ENCODE measurements around the gene ELMO1. TPM values are rescaled to one million over a fixed set of nuclear protein-coding genes. Genes with fewer than 3 reads are reported as not detected.

Gene ELMO1
- total RNA-seq, 1 experiment from 2014 or later, result 7.8 TPM

DNA sequence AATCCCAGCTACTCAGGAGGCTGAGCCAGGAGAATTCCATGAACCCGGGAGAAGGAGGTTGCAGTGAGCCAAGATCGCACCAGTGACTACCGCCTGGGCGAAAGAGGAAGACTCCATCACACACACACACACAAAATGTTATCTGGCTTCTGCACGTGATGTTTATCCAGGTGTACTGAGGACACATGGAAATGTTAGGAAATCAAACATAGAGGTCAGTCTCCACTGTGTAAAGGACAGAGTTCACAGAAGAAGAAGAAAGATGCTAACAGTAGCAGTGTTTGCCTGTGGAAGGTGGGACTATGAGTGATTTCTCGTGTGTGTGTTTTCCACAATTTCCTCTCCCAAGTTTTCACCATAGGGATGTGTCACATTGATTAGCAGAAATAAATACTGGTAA lies 256.9 kb downstream of the ELMO1 start:
- H3K18ac ChIP-seq (ENCODE audit: insufficient read length, low read depth, low read length), result no peak overlapping the region
- no peak overlapping the region for H3K4ac ChIP-seq (ENCODE audit: low read depth, low read length)
- H2BK12ac ChIP-seq (ENCODE audit: insufficient read length, low read depth, low read length), result no peak overlapping the region
- H3K9ac ChIP-seq (ENCODE audit: extremely low read depth, insufficient read length, low read length), result no peak overlapping the region
- TF ChIP-seq, protein P1, sequence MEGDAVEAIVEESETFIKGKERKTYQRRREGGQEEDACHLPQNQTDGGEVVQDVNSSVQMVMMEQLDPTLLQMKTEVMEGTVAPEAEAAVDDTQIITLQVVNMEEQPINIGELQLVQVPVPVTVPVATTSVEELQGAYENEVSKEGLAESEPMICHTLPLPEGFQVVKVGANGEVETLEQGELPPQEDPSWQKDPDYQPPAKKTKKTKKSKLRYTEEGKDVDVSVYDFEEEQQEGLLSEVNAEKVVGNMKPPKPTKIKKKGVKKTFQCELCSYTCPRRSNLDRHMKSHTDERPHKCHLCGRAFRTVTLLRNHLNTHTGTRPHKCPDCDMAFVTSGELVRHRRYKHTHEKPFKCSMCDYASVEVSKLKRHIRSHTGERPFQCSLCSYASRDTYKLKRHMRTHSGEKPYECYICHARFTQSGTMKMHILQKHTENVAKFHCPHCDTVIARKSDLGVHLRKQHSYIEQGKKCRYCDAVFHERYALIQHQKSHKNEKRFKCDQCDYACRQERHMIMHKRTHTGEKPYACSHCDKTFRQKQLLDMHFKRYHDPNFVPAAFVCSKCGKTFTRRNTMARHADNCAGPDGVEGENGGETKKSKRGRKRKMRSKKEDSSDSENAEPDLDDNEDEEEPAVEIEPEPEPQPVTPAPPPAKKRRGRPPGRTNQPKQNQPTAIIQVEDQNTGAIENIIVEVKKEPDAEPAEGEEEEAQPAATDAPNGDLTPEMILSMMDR (conservative IDR thresholded peaks at IDR 0.05), result no peak
- H3K4me1 Mint-ChIP-seq, result no peaks in the 10 kb centered on the region
- no peak overlapping the region for H3K56ac ChIP-seq (ENCODE audit: insufficient read length, low read depth, low read length)
- H3K14ac ChIP-seq (ENCODE audit: insufficient read depth, low read length), result no peak overlapping the region
- no peak overlapping the region for H3T11ph ChIP-seq (ENCODE audit: low read length)
- H3K4me2 ChIP-seq (ENCODE audit: insufficient read depth, insufficient read length, low read length), result no peak overlapping the region
- H3K27me3 Mint-ChIP-seq (ENCODE audit: low read depth), result no peaks in the 10 kb centered on the region
- H2BK120ac ChIP-seq (ENCODE audit: low read depth, low read length, poor library complexity, severe bottlenecking), result no peak overlapping the region
- no peak overlapping the region for H3K27ac ChIP-seq (ENCODE audit: insufficient read length, low read depth, low read length)
- no peak overlapping the region for H2BK5ac ChIP-seq (ENCODE audit: insufficient read length, low read length)
- no peaks in the 10 kb centered on the region for H3K9me3 ChIP-seq (ENCODE audit: control insufficient read depth, low read depth, low read length)
- H3K4me3 Mint-ChIP-seq, result no peak overlapping the region
- no peak overlapping the region for H2BK15ac ChIP-seq (ENCODE audit: low read depth, low read length)
- no peak overlapping the region for H2AK5ac ChIP-seq (ENCODE audit: insufficient read length, low read length)
- H3K36me3 Mint-ChIP-seq (ENCODE audit: insufficient read depth in 1 of 3, low read depth in 3 of 3), result no peaks in the 10 kb centered on the region
- no peaks in the 10 kb centered on the region for H3K79me1 ChIP-seq (ENCODE audit: insufficient read depth, low read depth, low read length, poor library complexity, severe bottlenecking)
- no peak overlapping the region for H3K27ac Mint-ChIP-seq
- DNase-seq, result no peak
- no peak overlapping the region for H2AFZ ChIP-seq (ENCODE audit: low read length)
- no peak overlapping the region for H4K91ac ChIP-seq (ENCODE audit: insufficient read length, low read depth, low read length)
- no CpG with 5 or more reads among the region's 6 CpGs for WGBS (ENCODE audit: extremely low coverage, insufficient read length, low lambda C conversion rate)
- no peaks in the 10 kb centered on the region for H4K20me1 ChIP-seq (ENCODE audit: control insufficient read depth, insufficient read depth, insufficient read length)
- H4K5ac ChIP-seq (ENCODE audit: insufficient read length, low read depth, low read length), result no peak overlapping the region
- no peaks in the 10 kb centered on the region for H3K79me2 ChIP-seq (ENCODE audit: insufficient read depth, low read length)
- no peaks in the 10 kb centered on the region for H3K27me3 ChIP-seq (ENCODE audit: insufficient read depth, low read length)
- no peaks in the 10 kb centered on the region for H3K4me1 ChIP-seq (ENCODE audit: insufficient read depth, low read length)
- H4K8ac ChIP-seq (replicated peaks; ENCODE audit: insufficient read length, low read depth, low read length), result no peak overlapping the region
- H3K23ac ChIP-seq (ENCODE audit: insufficient read length, low read depth, low read length), result no peak overlapping the region
- H2BK20ac ChIP-seq (ENCODE audit: low read depth, low read length, poor library complexity, severe bottlenecking), result no peak overlapping the region
- H3K9me3 Mint-ChIP-seq, result no peaks in the 10 kb centered on the region
- H3K23me2 ChIP-seq (ENCODE audit: insufficient read length, low read depth, low read length, poor library complexity, severe bottlenecking), result no peaks in the 10 kb centered on the region
